H9 (cell line): ENCODE measurements around the gene AKT1S1. TPM values are rescaled to one million over a fixed set of nuclear protein-coding genes. Genes with fewer than 3 reads are reported as not detected.

Experiments
- DNase-seq: peaks from one replicate; pipeline ENCODE4 v3.0.0-alpha.2; 2017
- H2AFZ ChIP-seq: one replicate; pipeline ENCODE4 v1.6.1; 2013; ENCODE audit warnings: mild to moderate bottlenecking, low read length, control low read depth, moderate library complexity
- H2AK5ac ChIP-seq: 2 replicates; pipeline ENCODE4 v1.6.1; 2013; ENCODE audit warnings: low read length, control low read depth, mixed read lengths; ENCODE audit not compliant: insufficient read length
- H2BK120ac ChIP-seq: one replicate; pipeline ENCODE4 v1.6.1; 2013; ENCODE audit warnings: low read depth, mild to moderate bottlenecking, low read length, control low read depth, inconsistent platforms; ENCODE audit not compliant: poor library complexity, severe bottlenecking
- H2BK12ac ChIP-seq: 2 replicates; pipeline ENCODE4 v1.6.1; 2013; ENCODE audit warnings: low read length, control low read depth, mixed read lengths, low read depth; ENCODE audit not compliant: insufficient read length
- H2BK15ac ChIP-seq: 2 replicates; pipeline ENCODE4 v1.6.1; 2013; ENCODE audit warnings: low read depth, low read length, control low read depth
- H2BK20ac ChIP-seq: one replicate; pipeline ENCODE4 v1.6.1; 2013; ENCODE audit warnings: low read depth, mild to moderate bottlenecking, low read length, control low read depth, inconsistent platforms; ENCODE audit not compliant: poor library complexity, severe bottlenecking
- H2BK5ac ChIP-seq: 2 replicates; pipeline ENCODE4 v1.6.1; 2013; ENCODE audit warnings: low read length, control low read depth, mixed read lengths; ENCODE audit not compliant: insufficient read length
- H3K14ac ChIP-seq: 2 replicates; pipeline ENCODE4 v1.6.1; 2013; ENCODE audit warnings: low read length, control low read depth; ENCODE audit not compliant: insufficient read depth
- H3K18ac ChIP-seq: 2 replicates; pipeline ENCODE4 v1.6.1; 2013; ENCODE audit warnings: low read depth, mild to moderate bottlenecking, mixed read lengths, low read length, control low read depth; ENCODE audit not compliant: insufficient read length
- H3K23ac ChIP-seq: 2 replicates; pipeline ENCODE4 v1.6.1; 2013; ENCODE audit warnings: low read length, control low read depth, mixed read lengths, low read depth; ENCODE audit not compliant: insufficient read length
- H3K23me2 ChIP-seq: 2 replicates; pipeline ENCODE4 v1.6.1; 2013; ENCODE audit warnings: low read depth, mild to moderate bottlenecking, mixed read lengths, low read length, control low read depth; ENCODE audit not compliant: insufficient read length, poor library complexity, severe bottlenecking
- H3K27ac ChIP-seq: 2 replicates; pipeline ENCODE4 v1.5.1; 2013; ENCODE audit warnings: low read length, control low read depth, mixed read lengths, low read depth; ENCODE audit not compliant: insufficient read length
- H3K27me3 ChIP-seq: 2 replicates; pipeline ENCODE4 v1.6.1; 2013; ENCODE audit warnings: low read length, control low read depth, inconsistent platforms; ENCODE audit not compliant: insufficient read depth
- H3K4ac ChIP-seq: 2 replicates; pipeline ENCODE4 v1.6.1; 2013; ENCODE audit warnings: low read depth, mild to moderate bottlenecking, control low read depth, inconsistent platforms, low read length, moderate library complexity
- H3K4me1 ChIP-seq: 2 replicates; pipeline ENCODE4 v1.6.1; 2013; ENCODE audit warnings: low read length, control low read depth, inconsistent platforms; ENCODE audit not compliant: insufficient read depth
- H3K4me2 ChIP-seq: 2 replicates; pipeline ENCODE4 v1.6.1; 2013; ENCODE audit warnings: low read length, control low read depth, mixed read lengths; ENCODE audit not compliant: insufficient read length, insufficient read depth
- H3K56ac ChIP-seq: 2 replicates; pipeline ENCODE4 v1.6.1; 2013; ENCODE audit warnings: low read depth, mild to moderate bottlenecking, mixed read lengths, low read length, control low read depth; ENCODE audit not compliant: insufficient read length
- H3K79me1 ChIP-seq: 2 replicates; pipeline ENCODE4 v1.6.1; 2013; ENCODE audit warnings: low read depth, mild to moderate bottlenecking, moderate library complexity, low read length, control low read depth, inconsistent platforms; ENCODE audit not compliant: insufficient read depth, poor library complexity, severe bottlenecking
- H3K79me2 ChIP-seq: 2 replicates; pipeline ENCODE4 v1.6.1; 2013; ENCODE audit warnings: low read length, control low read depth, inconsistent platforms; ENCODE audit not compliant: insufficient read depth
- H3K9ac ChIP-seq: 2 replicates; pipeline ENCODE4 v1.6.1; 2013; ENCODE audit warnings: low read length, control low read depth, mixed read lengths; ENCODE audit not compliant: insufficient read length; ENCODE audit errors: extremely low read depth
- H3K9me3 ChIP-seq: one replicate; pipeline ENCODE4 v1.6.1; 2013; ENCODE audit warnings: low read depth, low read length, inconsistent platforms; ENCODE audit not compliant: control insufficient read depth
- H3T11ph ChIP-seq: one replicate; pipeline ENCODE4 v1.6.1; 2013; ENCODE audit warnings: mild to moderate bottlenecking, low read length, control low read depth, inconsistent platforms
- H4K20me1 ChIP-seq: one replicate; pipeline ENCODE4 v1.6.1; 2013; ENCODE audit not compliant: control insufficient read depth, insufficient read length, insufficient read depth
- H4K5ac ChIP-seq: 2 replicates; pipeline ENCODE4 v1.6.1; 2013; ENCODE audit warnings: low read depth, mild to moderate bottlenecking, mixed read lengths, low read length, control low read depth; ENCODE audit not compliant: insufficient read length
- H4K8ac ChIP-seq: replicated peaks from 2 replicates; pipeline ENCODE4 v1.6.1; 2013; ENCODE audit warnings: low read length, control low read depth, mixed read lengths, low read depth; ENCODE audit not compliant: insufficient read length
- H4K91ac ChIP-seq: 2 replicates; pipeline ENCODE4 v1.6.1; 2013; ENCODE audit warnings: low read depth, mild to moderate bottlenecking, moderate library complexity, mixed read lengths, low read length, control low read depth; ENCODE audit not compliant: insufficient read length
- H3K27ac Mint-ChIP-seq, 3 experiments: 2 replicates in 2 of 3; 3 replicates in 1 of 3; pipeline ENCODE4 v1.8.0; 2020 to 2021; ENCODE audit warnings: mixed read lengths in 3 of 3, mild to moderate bottlenecking in 1 of 3, moderate library complexity in 1 of 3
- H3K27me3 Mint-ChIP-seq: 2 replicates; pipeline ENCODE4 v1.8.0; 2021; ENCODE audit warnings: low read depth, mild to moderate bottlenecking, moderate library complexity, mixed read lengths
- H3K36me3 Mint-ChIP-seq, 3 experiments: 2 replicates in 2 of 3; 3 replicates in 1 of 3; pipeline ENCODE4 v1.8.0; 2020 to 2021; ENCODE audit warnings: low read depth in 3 of 3, mixed read lengths in 3 of 3; ENCODE audit not compliant: insufficient read depth in 1 of 3
- H3K4me1 Mint-ChIP-seq, 2 experiments: 2 replicates each; pipeline ENCODE4 v1.8.0; 2020; ENCODE audit warnings: mixed read lengths in 2 of 2
- H3K4me3 Mint-ChIP-seq, 2 experiments: 2 replicates in 1 of 2; 3 replicates in 1 of 2; pipeline ENCODE4 v1.8.0; 2020 to 2021; ENCODE audit warnings: mild to moderate bottlenecking in 2 of 2, mixed read lengths in 2 of 2, moderate library complexity in 1 of 2
- H3K9me3 Mint-ChIP-seq, 2 experiments: 2 replicates in 1 of 2; 3 replicates in 1 of 2; pipeline ENCODE4 v1.8.0; 2020; ENCODE audit warnings: mild to moderate bottlenecking in 2 of 2, mixed read lengths in 2 of 2, moderate library complexity in 1 of 2
- CTCF ChIP-seq: fragments of 200-600 bp; sonication (generic); conservative IDR thresholded peaks from 3 replicates; pipeline ENCODE4 v1.8.0; 2021; ENCODE audit warnings: antibody characterized with exemption, mild to moderate bottlenecking
- WGBS: extraction: QIAGEN DNeasy Blood & Tissue Kit; methylation state at CpG from one replicate; pipeline ENCODE4 v1.1.7; 2013; ENCODE audit warnings: missing lambda C conversion rate, low lambda C conversion rate, mixed read lengths; ENCODE audit not compliant: insufficient read length; ENCODE audit errors: extremely low coverage; 5-methylcytosine and 5-hydroxymethylcytosine counted together
- total RNA-seq: library from RNA; stranded (reverse); gene quantifications from 2 replicates; pipeline ENCODE4 v1.2.1, GENCODE V29; 2021

The AKT1S1 gene
- total RNA-seq, 1 experiment from 2014 or later, result 43.5 TPM

GRCh38 chr19:49858088-49858985 is 18.8 kb downstream of the AKT1S1 start:
- Histone ChIP-seq H4K20me1 (peaks cover 3% of the 10 kb centered on the region), H2AK5ac (no peak overlapping the region), H3K9me3 (no peaks in the 10 kb centered on the region), H3K27ac (no peak overlapping the region), H3K9ac (no peak overlapping the region), H4K5ac (no peak overlapping the region), H3T11ph (no peak overlapping the region), H3K27me3 (no peaks in the 10 kb centered on the region), H2BK120ac (no peak overlapping the region), H3K4me2 (no peak overlapping the region), H2BK20ac (no peak overlapping the region), H2BK12ac (no peak overlapping the region), H3K79me2 (peaks cover 2% of the 10 kb centered on the region; the same call in 1 of the 2 replicates), H3K18ac (no peak overlapping the region), H3K23ac (no peak overlapping the region), H3K4ac (no peak overlapping the region), H4K91ac (no peak overlapping the region), H4K8ac (no peak overlapping the region), H3K14ac (no peak overlapping the region), H3K23me2 (no peaks in the 10 kb centered on the region), H3K4me1 (no peaks in the 10 kb centered on the region), H2BK5ac (no peak overlapping the region), H2BK15ac (no peak overlapping the region), H3K79me1 (peaks cover 5% of the 10 kb centered on the region), H3K56ac (no peak overlapping the region), H2AFZ (no peak overlapping the region)
- H3K4me3 Mint-ChIP-seq, result no peak overlapping the region; a peak in 1 of 5 replicates
- peaks cover 3% of the 10 kb centered on the region for H3K27me3 Mint-ChIP-seq
- peaks cover 0 to 3% of the 10 kb centered on the region in 2 experiments; a peak in 1 of 5 replicates for H3K9me3 Mint-ChIP-seq
- DNase-seq, result no peak
- H3K4me1 Mint-ChIP-seq, result peaks cover 10 to 21% of the 10 kb centered on the region in 2 experiments
- no CpG with 5 or more reads among the region's 37 CpGs for WGBS
- H3K36me3 Mint-ChIP-seq, result peaks cover 17 to 74% (median 63%) of the 10 kb centered on the region in 3 experiments
- TF ChIP-seq CTCF, result no peak
- H3K27ac Mint-ChIP-seq, result peak overlapping the region in 1 of 3 experiments; percentile 80; a peak in 2 of 7 replicates
